HG03066 (cell line): ENCODE results near the gene PPP1R14C.
"Not testable (repeated sequence)": the region's sequence is repeated elsewhere in the genome, so short reads cannot be mapped to it uniquely, and the experiment has no call there.

ENCODE experiments used
- ATAC-seq: cut with Tn5 transposase; IDR thresholded peaks from one replicate; pipeline ENCODE4 v1.9.1; 2021; ENCODE audit warnings: low read depth; ENCODE audit not compliant: unreplicated experiment

PPP1R14C gene

GRCh38 chr6:150187433-150187832 is 44.6 kb downstream of the PPP1R14C start:
- ATAC-seq, result not testable (repeated sequence)

- no peak for ATAC-seq
Measured at GRCh38 chr6:150189122-150189521, 46.3 kb downstream of the PPP1R14C start.

- no peak for ATAC-seq
Measured at GRCh38 chr6:150191809-150192208, 49.0 kb downstream of the PPP1R14C start.

GRCh38 chr6:150194195-150194594 is 51.4 kb downstream of the PPP1R14C start:
- no peak for ATAC-seq

GRCh38 chr6:150195996-150196417 is 53.2 kb downstream of the PPP1R14C start:
- no peak for ATAC-seq

- ATAC-seq, result no peak
Measured at GRCh38 chr6:150196942-150197745, 54.3 kb downstream of the PPP1R14C start.

- ATAC-seq, result no peak
Measured at GRCh38 chr6:150198532-150198931, 55.7 kb downstream of the PPP1R14C start.

- no peak for ATAC-seq
Measured at GRCh38 chr6:150199241-150199640, 56.4 kb downstream of the PPP1R14C start.

GRCh38 chr6:150200428-150201100 is 57.7 kb downstream of the PPP1R14C start:
- ATAC-seq, result no peak

- ATAC-seq, result no peak
Measured at GRCh38 chr6:150201285-150201684, 58.4 kb downstream of the PPP1R14C start.

GRCh38 chr6:150201772-150202329 is 59.0 kb downstream of the PPP1R14C start:
- no peak for ATAC-seq

GRCh38 chr6:150202404-150202803 is 59.6 kb downstream of the PPP1R14C start:
- ATAC-seq, result no peak

GRCh38 chr6:150202934-150203333 is 60.1 kb downstream of the PPP1R14C start:
- ATAC-seq, result no peak

- ATAC-seq, result no peak
Measured at GRCh38 chr6:150203378-150203777, 60.5 kb downstream of the PPP1R14C start.

- ATAC-seq, result no peak
Measured at GRCh38 chr6:150203871-150204545, 61.2 kb downstream of the PPP1R14C start.

- no peak for ATAC-seq
Measured at GRCh38 chr6:150204705-150205472, 62.0 kb downstream of the PPP1R14C start.

GRCh38 chr6:150207931-150208570 is 65.2 kb downstream of the PPP1R14C start:
- no peak for ATAC-seq

GRCh38 chr6:150208611-150209352 is 65.9 kb downstream of the PPP1R14C start:
- no peak for ATAC-seq

GRCh38 chr6:150209415-150209814 is 66.6 kb downstream of the PPP1R14C start:
- ATAC-seq, result no peak
